Neural progenitor cell (in vitro differentiated cells): ENCODE results near the gene FAM120C. TPM values are rescaled to one million over a fixed set of nuclear protein-coding genes. Genes with fewer than 3 reads are reported as not detected.

ENCODE experiments used
- DNase-seq: peaks from one replicate; pipeline ENCODE4 v3.0.0-alpha.2; 2016; ENCODE audit warnings: low spot score
- H2AFZ ChIP-seq: fragments of 200-600 bp; sonication (generic); replicated peaks from 2 replicates; pipeline ENCODE4 v1.6.1; 2016; ENCODE audit warnings: antibody characterized with exemption
- H3F3A ChIP-seq: fragments of 200-600 bp; sonication (generic); 2 replicates; pipeline ENCODE4 v1.6.1; 2016; ENCODE audit warnings: antibody characterized with exemption, low read depth
- H3K27ac ChIP-seq: fragments of 200-600 bp; sonication (generic); 2 replicates; pipeline ENCODE4 v1.5.1; 2016; ENCODE audit warnings: mild to moderate bottlenecking
- H3K27me3 ChIP-seq: fragments of 200-600 bp; sonication (generic); 2 replicates; pipeline ENCODE4 v1.6.1; 2016; ENCODE audit warnings: mild to moderate bottlenecking, moderate library complexity
- H3K36me3 ChIP-seq: fragments of 200-600 bp; sonication (generic); 2 replicates; pipeline ENCODE4 v1.5.1; 2016
- H3K4me1 ChIP-seq: fragments of 200-600 bp; sonication (generic); 2 replicates; pipeline ENCODE4 v1.6.1; 2016; ENCODE audit warnings: mixed run types
- H3K4me2 ChIP-seq: fragments of 200-600 bp; sonication (generic); 2 replicates; pipeline ENCODE4 v1.6.1; 2016
- H3K4me3 ChIP-seq: fragments of 200-600 bp; sonication (generic); 2 replicates; pipeline ENCODE4 v1.5.1; 2016
- H3K79me2 ChIP-seq: fragments of 200-600 bp; sonication (generic); 2 replicates; pipeline ENCODE4 v1.6.1; 2016; ENCODE audit warnings: low read depth
- H3K9ac ChIP-seq: fragments of 200-600 bp; sonication (generic); 2 replicates; pipeline ENCODE4 v1.6.1; 2016
- H3K9me3 ChIP-seq: fragments of 200-600 bp; sonication (generic); 2 replicates; pipeline ENCODE4 v1.5.1; 2016; ENCODE audit warnings: low read depth
- H4K20me1 ChIP-seq: fragments of 200-600 bp; sonication (generic); 2 replicates; pipeline ENCODE4 v1.6.1; 2016; ENCODE audit warnings: low read depth
- H3K27ac Mint-ChIP-seq: 3 replicates; pipeline ENCODE4 v1.8.0; 2021; ENCODE audit warnings: mixed read lengths
- H3K27me3 Mint-ChIP-seq: 2 replicates; pipeline ENCODE4 v1.8.0; 2022; ENCODE audit warnings: low read depth, mild to moderate bottlenecking, inconsistent platforms, moderate library complexity, mixed read lengths; ENCODE audit not compliant: insufficient read depth
- H3K36me3 Mint-ChIP-seq: 3 replicates; pipeline ENCODE4 v1.8.0; 2021; ENCODE audit warnings: mixed read lengths
- H3K4me1 Mint-ChIP-seq: 3 replicates; pipeline ENCODE4 v1.8.0; 2021; ENCODE audit warnings: mixed read lengths
- H3K4me3 Mint-ChIP-seq: 3 replicates; pipeline ENCODE4 v1.8.0; 2021; ENCODE audit warnings: mild to moderate bottlenecking, moderate library complexity, mixed read lengths
- H3K9me3 Mint-ChIP-seq: 3 replicates; pipeline ENCODE4 v1.8.0; 2020; ENCODE audit warnings: mixed read lengths
- CTCF ChIP-seq: fragments of 200-600 bp; sonication (generic); IDR thresholded peaks from 2 replicates; pipeline ENCODE4 v1.5.1; 2017; ENCODE audit warnings: antibody characterized with exemption, mild to moderate bottlenecking
- EZH2 ChIP-seq: fragments of 200-600 bp; sonication (generic); IDR thresholded peaks from 2 replicates; pipeline ENCODE4 v1.6.1; 2017; ENCODE audit warnings: antibody characterized with exemption, mild to moderate bottlenecking, moderate library complexity
- EZH2phosphoT487 ChIP-seq: fragments of 200-600 bp; sonication (generic); IDR thresholded peaks from 2 replicates; pipeline ENCODE4 v1.6.1; 2017; ENCODE audit warnings: antibody characterized with exemption
- total RNA-seq: library from RNA; depleted of rRNA; stranded (reverse); fragments of >200 nt; gene quantifications from 2 replicates; pipeline ENCODE4 v1.2.3, GENCODE V29; 2015; ENCODE audit warnings: low replicate concordance

Gene FAM120C
- total RNA-seq, 1 donor from 2014 or later = 5.1 TPM

GRCh38 chrX:54171527-54172250 is 11.4 kb downstream of the FAM120C start:
- H3K4me2 ChIP-seq = no peak overlapping the region
- no peaks in the 10 kb centered on the region for H3K4me1 ChIP-seq
- no peak overlapping the region for H3K4me3 ChIP-seq
- no peak overlapping the region for H2AFZ ChIP-seq
- peaks cover 8% of the 10 kb centered on the region for H3K36me3 Mint-ChIP-seq
- H3K27me3 ChIP-seq = no peaks in the 10 kb centered on the region
- no peaks in the 10 kb centered on the region for H3F3A ChIP-seq
- H3K27me3 Mint-ChIP-seq = no peaks in the 10 kb centered on the region
- H3K27ac ChIP-seq = no peak overlapping the region
- DNase-seq = no peak
- H3K9me3 Mint-ChIP-seq = no peaks in the 10 kb centered on the region
- TF ChIP-seq EZH2 = no peak
- no peak for TF ChIP-seq CTCF
- TF ChIP-seq EZH2phosphoT487 = no peak
- H3K36me3 ChIP-seq = no peaks in the 10 kb centered on the region
- no peaks in the 10 kb centered on the region for H3K9me3 ChIP-seq
- no peaks in the 10 kb centered on the region for H4K20me1 ChIP-seq
- H3K4me3 Mint-ChIP-seq = no peak overlapping the region
- peaks cover 24% of the 10 kb centered on the region for H3K79me2 ChIP-seq
- no peak overlapping the region for H3K27ac Mint-ChIP-seq
- no peaks in the 10 kb centered on the region for H3K4me1 Mint-ChIP-seq
- no peak overlapping the region for H3K9ac ChIP-seq

- Mint-ChIP-seq H3K27ac (no peak overlapping the region), H3K27me3 (no peaks in the 10 kb centered on the region)
- no peaks in the 10 kb centered on the region for H3K9me3 ChIP-seq
These were observed 12.0 kb downstream of the FAM120C start for GRCh38 chrX:54171091-54171490.

GRCh38 chrX:54166915-54167314 is 16.1 kb downstream of the FAM120C start:
- Histone ChIP-seq H3K4me2 (no peak overlapping the region), H4K20me1 (no peaks in the 10 kb centered on the region), H3K9me3 (no peaks in the 10 kb centered on the region), H3K4me1 (no peaks in the 10 kb centered on the region), H2AFZ (no peak overlapping the region), H3K4me3 (no peak overlapping the region), H3K36me3 (no peaks in the 10 kb centered on the region), H3K27me3 (no peaks in the 10 kb centered on the region), H3K9ac (no peak overlapping the region), H3K27ac (no peak overlapping the region), H3K79me2 (no peaks in the 10 kb centered on the region), H3F3A (no peaks in the 10 kb centered on the region)
- H3K9me3 Mint-ChIP-seq = peaks cover 4% of the 10 kb centered on the region
- no peaks in the 10 kb centered on the region for H3K36me3 Mint-ChIP-seq
- no peak for DNase-seq
- no peak overlapping the region for H3K27ac Mint-ChIP-seq
- no peaks in the 10 kb centered on the region for H3K4me1 Mint-ChIP-seq
- TF ChIP-seq EZH2phosphoT487 (no peak), CTCF (no peak), EZH2 (no peak)
- H3K27me3 Mint-ChIP-seq = no peaks in the 10 kb centered on the region
- no peak overlapping the region for H3K4me3 Mint-ChIP-seq

More at GRCh38 chrX:54171091-54171490, 12.0 kb downstream of the FAM120C start:
- H3K36me3 Mint-ChIP-seq = peaks cover 6% of the 10 kb centered on the region
- no peaks in the 10 kb centered on the region for H3K27me3 ChIP-seq
- no peak overlapping the region for H3K9ac ChIP-seq
- DNase-seq = no peak
- H3K4me1 ChIP-seq = no peaks in the 10 kb centered on the region
- H4K20me1 ChIP-seq = no peaks in the 10 kb centered on the region
- H3K4me1 Mint-ChIP-seq = no peaks in the 10 kb centered on the region
- H3K4me3 ChIP-seq = no peak overlapping the region
- no peaks in the 10 kb centered on the region for H3F3A ChIP-seq
- H3K27ac ChIP-seq = no peak overlapping the region
- H2AFZ ChIP-seq = no peak overlapping the region
- H3K9me3 Mint-ChIP-seq = no peaks in the 10 kb centered on the region
- no peaks in the 10 kb centered on the region for H3K36me3 ChIP-seq
- H3K79me2 ChIP-seq = peaks cover 18% of the 10 kb centered on the region
- no peak overlapping the region for H3K4me2 ChIP-seq
- H3K4me3 Mint-ChIP-seq = no peak overlapping the region
- TF ChIP-seq CTCF (no peak), EZH2phosphoT487 (no peak), EZH2 (no peak)
